ENCODE measurements around the gene CAMK2G.

DNA sequence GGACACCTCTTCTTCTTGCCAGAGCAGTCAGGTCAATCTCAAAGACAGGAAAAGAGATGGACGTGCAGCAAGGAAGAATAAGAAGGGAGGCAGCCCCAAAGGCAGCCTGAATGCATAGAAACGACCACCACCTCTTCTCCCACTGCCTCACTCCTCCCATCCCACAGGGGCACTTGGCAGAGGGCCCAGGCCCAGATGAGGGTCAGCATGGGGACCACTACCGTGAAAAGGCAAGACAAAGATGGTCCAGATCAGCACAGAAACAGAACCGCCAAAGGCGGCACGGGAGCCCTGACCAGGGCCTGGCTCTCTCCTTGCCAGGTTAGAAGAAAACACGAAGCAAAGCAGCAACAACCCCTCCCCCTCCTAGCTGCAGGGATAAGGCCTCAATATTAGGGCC is 61.0 kb downstream of the CAMK2G start:
- TF ChIP-seq, protein P1, sequence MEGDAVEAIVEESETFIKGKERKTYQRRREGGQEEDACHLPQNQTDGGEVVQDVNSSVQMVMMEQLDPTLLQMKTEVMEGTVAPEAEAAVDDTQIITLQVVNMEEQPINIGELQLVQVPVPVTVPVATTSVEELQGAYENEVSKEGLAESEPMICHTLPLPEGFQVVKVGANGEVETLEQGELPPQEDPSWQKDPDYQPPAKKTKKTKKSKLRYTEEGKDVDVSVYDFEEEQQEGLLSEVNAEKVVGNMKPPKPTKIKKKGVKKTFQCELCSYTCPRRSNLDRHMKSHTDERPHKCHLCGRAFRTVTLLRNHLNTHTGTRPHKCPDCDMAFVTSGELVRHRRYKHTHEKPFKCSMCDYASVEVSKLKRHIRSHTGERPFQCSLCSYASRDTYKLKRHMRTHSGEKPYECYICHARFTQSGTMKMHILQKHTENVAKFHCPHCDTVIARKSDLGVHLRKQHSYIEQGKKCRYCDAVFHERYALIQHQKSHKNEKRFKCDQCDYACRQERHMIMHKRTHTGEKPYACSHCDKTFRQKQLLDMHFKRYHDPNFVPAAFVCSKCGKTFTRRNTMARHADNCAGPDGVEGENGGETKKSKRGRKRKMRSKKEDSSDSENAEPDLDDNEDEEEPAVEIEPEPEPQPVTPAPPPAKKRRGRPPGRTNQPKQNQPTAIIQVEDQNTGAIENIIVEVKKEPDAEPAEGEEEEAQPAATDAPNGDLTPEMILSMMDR (IDR thresholded peaks at IDR 0.05), result no peak
- TF ChIP-seq POLR2A (IDR thresholded peaks at IDR 0.05), result no peak

All from right lobe of liver (tissue), 4 donors.